GM21717 (cell line): ENCODE results near the gene U2AF1L4.
"Not testable (repeated sequence)": the region's sequence is repeated elsewhere in the genome, so short reads cannot be mapped to it uniquely, and the experiment has no call there.

Experiments used
- ATAC-seq: cut with Tn5 transposase; IDR thresholded peaks from one replicate; pipeline ENCODE4 v1.9.1; 2021; ENCODE audit warnings: mild to moderate bottlenecking, moderate library complexity; ENCODE audit not compliant: unreplicated experiment

The U2AF1L4 gene

DNA sequence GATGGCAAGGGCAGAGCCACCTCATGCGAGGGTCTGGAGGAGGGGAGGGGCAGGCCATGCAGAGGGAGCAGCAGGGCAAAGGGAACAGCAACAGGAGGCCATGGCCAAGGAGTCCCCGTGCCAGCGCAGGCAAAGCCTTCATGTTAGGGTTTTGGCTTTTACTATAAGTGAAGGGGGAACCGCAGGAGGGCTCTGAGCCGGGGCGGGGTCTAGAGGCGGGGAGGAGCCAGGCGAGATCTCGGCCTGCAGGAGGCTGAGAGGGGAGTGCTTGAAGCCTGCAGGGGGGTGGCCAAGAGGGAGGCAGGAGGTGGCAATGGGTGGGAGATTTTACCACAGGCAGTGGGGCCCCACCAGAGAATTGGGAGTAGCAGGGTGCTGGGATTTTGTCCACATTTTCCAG is 36.4 kb upstream of the U2AF1L4 start:
- ATAC-seq = no peak

DNA sequence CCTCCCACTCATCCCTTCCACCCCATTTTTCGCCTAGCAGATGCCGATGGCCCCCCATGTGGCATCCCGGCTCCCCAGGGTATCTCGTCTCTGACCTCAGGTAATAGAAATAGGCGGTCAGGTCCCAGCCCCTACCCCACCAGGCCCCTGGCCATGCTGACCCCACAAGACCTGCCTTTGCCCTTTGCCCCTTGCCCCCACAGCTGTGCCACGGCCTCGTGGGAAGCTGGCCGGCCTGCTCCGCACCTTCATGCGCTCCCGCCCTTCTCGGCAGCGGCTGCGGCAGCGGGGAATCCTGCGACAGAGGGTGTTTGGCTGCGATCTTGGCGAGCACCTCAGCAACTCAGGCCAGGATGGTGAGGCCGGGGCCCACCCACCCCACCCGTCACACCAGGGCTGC is 35.5 kb upstream of the U2AF1L4 start:
- no peak for ATAC-seq

DNA sequence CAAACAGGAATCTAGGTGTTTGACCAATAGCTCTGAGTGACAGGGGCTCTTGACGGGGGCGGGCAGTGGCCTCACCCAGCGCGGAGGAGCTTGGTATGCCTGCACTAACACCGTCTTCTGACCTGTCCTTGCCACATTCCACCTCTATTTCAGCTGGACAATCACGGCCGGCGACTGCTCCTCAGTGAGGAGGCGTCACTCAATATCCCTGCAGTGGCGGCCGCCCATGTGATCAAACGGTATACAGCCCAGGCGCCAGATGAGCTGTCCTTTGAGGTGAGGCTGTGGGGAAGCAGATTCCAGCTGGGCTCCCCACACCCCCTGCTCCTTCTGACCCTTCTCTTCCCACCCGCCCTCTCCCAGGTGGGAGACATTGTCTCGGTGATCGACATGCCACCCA is 34.8 kb upstream of the U2AF1L4 start:
- ATAC-seq = no peak

DNA sequence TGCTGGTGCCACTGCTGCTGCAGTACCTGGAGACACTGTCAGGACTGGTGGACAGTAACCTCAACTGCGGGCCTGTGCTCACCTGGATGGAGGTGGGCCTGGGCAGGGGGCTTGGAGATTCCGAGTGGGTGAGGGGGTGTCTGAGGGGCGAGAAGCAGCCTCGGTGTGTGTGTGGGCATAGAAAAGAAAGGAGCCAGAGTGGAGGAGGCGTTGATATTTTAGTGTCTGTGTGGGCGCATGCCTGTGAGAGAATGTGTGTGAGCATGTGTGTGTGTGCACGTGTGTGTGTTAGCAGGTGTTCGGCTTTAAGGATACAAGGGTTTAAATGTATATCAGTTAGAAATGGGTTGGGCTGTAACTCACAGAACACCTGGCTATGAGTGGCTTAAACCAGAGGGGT is 33.8 kb upstream of the U2AF1L4 start:
- no peak for ATAC-seq

DNA sequence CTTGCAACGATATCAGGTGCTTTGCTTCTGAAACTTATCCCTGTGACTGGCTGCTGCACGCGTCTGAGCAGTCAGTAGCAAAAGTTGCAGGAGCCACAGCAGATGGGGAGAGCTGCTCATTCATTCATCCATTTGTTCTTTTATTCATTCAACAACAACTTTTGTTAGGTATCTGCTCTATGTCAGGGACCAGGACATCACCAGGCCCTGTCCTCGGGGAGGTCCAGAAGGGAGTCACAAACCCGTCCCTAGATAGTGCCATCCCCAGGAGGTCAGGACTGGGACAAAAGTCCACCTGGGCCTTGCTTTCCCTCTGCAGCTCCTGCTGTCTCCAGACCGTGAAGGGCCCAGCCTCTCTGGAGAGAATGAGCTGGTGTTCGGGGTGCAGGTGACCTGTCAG is 32.7 kb upstream of the U2AF1L4 start:
- no peak for ATAC-seq

DNA sequence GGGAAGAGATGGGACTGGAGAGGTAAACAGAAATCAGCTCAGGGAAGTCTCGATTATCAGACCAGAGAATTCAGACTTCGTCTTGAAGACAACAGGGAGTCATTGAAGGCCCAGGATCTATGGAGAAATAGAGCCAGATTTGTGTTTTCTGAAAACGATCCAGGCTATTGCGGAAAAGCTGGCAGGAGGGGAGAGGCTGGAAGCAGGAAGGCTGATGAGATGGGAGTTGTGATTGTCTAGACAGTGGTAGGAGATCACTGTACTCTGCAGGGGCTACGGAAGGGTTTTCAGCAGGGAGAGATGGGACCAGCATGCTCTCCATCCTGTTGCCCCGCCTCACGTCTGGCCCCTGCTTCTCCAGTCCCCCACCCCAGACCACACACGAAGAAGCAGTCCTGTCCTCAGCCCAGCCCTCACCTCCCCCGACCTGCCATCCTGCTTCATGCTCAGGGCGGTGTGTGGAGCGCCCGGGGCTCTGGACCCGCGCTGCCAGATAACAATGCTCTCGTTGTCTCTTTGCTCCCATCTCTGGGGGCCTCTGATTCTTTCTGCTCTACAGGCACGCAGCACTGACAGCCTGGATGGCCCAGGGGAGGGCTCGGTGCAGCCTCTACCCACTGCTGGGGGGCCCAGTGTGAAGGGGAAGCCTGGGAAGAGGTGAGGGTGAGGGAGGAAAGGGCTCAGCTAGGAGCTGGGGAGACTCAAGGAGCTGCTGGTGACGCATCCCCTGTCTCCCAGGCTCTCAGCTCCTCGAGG is 32.0 kb upstream of the U2AF1L4 start:
- ATAC-seq = no peak

DNA sequence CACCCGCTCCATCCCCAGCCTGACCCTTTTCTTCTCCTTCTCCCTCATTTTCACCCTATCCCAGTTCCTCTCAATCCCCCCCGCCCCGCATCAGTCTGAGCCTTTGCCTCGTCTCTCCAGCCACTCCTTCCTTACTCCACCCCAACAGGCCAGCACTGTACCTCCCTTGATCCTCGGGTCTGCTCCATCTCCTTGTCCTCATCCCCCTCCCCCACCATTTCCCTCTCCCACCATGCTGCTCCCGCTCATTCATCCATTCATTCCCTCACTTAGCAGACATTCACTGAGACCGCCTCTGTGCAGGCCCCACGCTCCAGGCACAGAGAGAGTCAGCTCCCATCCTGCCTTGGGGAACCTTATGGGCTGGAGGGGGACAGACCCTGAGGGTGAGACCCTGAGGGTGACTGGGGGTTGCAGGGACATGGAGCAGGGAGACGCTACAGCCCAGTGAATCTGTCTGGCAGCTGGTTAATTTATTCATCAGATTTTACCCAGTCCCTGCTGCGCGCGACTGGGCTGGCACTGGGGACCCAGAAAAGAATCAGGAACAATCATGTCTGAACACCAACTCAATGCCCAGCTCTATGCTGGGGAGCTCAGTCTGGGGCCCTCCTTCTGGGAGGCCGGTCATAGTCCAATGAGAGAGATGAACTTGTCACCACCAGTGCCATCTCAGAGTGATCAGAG is 31.0 kb upstream of the U2AF1L4 start:
- no peak for ATAC-seq

DNA sequence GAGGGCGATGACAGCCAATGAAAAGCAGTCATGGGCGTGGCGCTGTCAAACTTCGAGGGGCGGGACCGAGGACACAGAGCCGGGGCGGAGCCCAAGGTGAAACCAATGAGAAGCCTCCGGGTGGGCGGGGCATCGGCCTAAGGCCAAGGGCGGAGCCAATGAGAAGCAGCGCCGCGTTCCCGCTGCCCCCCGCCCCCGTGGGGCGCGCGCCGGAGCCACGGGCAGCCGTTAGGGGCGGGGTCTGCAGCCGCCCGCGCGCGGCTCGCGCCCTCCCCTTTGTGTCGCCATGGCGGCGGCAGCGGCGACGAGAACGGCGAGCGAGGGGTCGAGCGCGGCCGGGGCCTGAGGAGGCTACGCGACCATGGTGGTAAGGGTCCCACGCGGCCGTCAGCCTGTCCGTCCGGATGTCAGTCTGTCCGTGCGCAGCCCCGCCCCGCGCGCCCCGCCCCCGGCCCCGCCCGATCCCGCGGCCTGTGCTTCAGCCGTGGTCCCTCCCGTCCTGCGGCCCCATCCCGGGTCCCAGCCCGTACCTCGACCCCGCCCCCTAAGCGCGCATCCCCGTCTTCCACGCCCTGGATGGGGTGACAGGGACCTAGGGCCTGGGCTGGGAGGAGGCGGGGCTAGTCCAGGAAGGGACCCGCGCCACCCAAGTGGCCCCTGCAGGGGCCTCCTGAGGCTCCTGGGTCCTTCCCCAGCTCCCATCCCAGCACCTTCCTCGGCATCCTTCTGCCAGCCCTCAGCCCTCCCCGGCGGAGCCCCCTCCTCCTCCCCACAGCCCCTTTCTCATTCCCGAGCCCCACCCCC is 30.3 kb upstream of the U2AF1L4 start, which contains the start of gene ARHGAP33:
Gene ARHGAP33 (plus strand): TSS at position 267 of the 804 bp plus-strand sequence. CDS start 95 bp downstream, at position 362.
- peak; percentile 75 for ATAC-seq

DNA sequence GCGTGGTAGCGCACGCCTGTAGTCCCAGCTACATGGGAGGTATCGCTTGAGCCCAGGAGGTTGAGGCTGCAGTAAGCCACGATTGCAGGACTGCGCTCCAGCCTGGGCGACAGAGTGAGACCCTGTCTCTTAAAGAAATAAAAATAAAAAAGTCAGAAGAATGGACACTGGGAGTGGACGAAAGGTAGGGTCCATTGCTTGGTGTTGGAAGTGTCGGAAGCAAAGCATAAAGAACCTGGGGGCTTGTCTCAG is 29.8 kb upstream of the U2AF1L4 start:
- ATAC-seq = no peak

DNA sequence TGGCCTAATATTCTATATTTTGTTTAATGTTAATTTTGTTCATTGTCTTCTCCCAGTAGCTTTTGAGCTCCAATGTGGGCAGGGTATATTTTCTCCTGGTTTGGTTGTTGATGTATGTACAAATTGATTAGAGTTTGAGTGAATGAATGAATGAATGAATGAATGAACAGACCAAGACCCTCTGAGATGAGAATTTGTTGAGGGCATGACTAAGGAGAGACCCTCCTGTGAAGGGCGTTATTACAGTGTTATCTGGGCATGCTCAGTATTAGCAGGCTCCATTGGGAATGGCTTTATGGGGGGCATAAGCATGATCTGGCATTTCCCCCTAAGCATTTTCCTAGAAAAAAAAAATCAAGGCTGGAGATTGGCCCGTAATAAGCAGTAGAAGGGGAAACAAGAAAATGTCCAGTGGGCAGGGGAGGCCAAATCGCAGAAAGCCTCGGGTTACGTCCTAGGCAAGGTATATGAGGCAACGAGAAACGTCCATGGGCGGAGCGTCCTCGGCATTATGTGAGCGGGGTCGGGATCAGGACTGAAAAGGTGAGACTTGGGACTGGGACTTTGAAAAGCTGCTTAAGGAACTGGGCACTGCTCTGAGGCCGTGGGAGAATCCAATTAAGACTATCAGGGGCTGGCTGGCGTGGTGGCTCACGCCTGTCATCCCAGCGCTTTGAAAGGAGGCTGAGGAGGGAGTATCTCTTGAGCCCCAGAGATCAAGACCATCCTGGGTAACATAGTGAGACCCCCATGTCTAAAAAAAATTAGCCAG is 29.2 kb upstream of the U2AF1L4 start:
- no peak for ATAC-seq

DNA sequence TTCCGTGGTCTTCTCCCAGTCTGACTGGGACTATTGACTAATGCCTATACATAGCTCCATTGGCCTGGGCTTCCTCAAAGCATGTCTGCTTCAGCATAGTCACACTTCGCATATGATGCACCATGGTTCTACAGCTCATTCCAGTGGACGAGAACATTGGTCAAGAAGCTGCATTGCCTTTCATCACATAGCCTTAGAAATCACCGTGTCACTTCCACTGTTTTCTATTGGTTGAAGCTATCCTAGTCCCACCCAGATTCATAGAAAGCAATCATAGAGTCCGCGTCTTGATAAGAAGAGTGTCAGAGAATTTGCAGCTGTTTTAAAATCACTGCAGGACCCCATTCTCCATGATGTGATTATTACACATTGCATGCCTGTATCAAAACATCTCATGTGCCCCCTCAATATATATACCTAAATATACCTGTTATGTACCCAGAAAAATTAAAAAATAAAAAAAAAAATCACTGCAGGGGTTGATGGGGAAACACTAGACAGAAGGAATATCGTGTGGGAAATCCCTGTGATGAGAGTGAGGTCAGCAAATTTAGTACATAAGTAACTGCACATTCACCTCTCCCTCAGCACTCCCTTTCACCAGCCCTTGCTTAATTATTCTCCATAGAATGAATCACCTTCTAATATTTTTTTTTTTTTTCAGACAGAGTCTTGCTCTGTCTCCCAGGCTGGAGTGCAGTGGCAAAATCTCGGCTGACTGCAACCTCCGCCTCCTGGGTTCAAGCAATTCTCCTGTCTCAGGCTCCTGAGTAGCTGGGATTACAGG is 28.0 kb upstream of the U2AF1L4 start:
- no peak for ATAC-seq

DNA sequence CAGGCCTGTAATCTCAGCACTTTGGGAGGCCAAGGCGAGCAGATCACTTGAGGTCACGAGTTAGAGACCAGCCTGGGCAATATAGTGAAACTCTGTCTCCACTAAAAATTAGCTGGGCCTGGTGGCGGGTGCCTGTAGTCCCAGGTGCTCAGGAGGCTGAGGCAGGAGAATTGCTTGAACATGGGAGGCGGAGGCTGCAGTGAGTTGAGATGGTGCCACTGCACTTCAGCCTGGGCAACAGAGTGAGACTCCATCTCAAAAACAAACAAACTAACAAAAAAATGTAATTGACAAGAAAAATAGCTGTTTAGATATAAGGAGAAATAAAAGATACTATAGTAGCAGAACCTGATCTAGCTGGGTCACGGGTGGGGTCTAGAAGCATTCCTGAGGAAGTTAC is 27.1 kb upstream of the U2AF1L4 start:
- ATAC-seq = not testable (repeated sequence)

DNA sequence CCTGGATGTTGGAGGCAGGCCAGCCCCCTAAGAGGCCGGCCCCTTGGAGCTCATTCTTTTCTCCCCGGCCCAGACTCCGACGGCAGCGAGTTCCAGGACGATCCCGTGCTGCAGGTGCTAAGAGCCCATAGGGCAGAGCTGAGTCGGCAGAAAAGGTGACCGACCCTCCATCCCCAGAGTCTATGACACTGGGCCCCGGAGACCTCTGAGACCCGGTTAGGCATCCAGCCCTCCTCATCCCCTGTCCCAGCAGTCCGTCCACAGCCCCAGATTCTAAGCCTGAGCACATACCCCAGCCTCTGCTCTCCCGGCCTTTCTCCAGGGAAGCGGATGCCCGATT is 22.8 kb upstream of the U2AF1L4 start:
- no peak for ATAC-seq

DNA sequence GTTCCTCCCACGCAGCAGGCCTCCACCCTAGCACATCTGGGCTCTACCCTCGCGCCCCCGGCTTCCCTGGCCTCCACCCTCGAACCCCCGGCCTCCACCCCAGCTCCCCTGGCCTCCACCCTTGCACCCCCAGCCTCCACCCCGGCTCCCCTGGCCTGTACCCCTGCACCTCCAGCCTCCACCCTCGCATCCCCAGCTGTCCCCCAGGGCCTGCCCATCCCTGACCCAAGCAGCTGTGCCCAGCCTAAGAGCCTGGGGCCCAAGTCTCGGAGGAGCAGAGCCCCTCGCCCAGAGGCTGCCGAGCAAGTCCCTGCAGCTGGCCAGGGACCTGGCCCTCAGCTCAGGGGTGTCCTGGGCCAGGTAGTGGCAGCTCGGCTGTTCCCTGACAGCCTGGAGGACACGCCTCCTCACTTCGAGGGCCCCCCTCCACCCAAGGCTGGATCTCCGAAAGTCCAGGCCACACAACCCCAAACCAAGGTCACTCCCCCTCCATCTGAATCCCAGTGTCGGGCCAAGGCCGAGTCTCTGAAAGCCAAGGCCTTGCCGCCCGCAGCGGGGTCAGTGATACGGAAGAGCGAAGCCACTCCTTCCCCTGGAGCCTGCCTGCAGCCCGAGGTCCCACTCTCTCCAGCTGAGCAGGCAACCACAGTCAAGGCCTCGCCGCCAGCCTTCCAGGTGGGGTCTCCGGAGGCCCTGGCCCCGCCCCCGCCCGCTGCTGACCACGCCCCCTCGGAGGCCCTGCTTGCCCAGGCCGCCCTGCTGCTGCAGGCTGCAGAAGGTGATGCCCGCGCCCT is 22.3 kb upstream of the U2AF1L4 start:
- ATAC-seq = no peak

DNA sequence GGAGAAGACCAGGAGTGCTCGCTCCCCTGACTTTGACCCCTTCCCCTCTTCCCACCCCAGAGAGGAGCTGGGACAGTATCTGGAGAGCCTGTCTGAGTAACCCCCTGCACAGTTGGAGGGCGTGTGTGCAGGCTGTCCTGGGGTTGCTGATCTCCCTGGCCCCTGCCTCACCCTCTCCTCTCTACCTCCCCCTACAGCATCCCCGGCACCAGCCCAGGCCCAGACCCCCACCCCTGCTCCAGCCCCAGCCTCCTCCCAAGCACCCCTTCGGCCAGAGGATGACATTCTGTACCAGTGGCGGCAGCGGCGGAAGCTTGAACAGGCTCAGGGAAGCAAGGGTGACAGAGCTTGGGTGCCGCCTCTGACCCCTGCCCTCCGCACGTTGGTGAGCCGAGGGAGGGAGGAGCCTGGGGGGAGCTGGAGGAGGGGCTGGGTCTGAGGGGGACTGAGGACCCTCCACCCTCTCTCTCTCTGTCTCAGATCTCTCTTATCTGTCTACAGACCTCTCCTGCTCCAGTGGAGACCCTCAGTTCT is 21.4 kb upstream of the U2AF1L4 start:
- no peak for ATAC-seq

DNA sequence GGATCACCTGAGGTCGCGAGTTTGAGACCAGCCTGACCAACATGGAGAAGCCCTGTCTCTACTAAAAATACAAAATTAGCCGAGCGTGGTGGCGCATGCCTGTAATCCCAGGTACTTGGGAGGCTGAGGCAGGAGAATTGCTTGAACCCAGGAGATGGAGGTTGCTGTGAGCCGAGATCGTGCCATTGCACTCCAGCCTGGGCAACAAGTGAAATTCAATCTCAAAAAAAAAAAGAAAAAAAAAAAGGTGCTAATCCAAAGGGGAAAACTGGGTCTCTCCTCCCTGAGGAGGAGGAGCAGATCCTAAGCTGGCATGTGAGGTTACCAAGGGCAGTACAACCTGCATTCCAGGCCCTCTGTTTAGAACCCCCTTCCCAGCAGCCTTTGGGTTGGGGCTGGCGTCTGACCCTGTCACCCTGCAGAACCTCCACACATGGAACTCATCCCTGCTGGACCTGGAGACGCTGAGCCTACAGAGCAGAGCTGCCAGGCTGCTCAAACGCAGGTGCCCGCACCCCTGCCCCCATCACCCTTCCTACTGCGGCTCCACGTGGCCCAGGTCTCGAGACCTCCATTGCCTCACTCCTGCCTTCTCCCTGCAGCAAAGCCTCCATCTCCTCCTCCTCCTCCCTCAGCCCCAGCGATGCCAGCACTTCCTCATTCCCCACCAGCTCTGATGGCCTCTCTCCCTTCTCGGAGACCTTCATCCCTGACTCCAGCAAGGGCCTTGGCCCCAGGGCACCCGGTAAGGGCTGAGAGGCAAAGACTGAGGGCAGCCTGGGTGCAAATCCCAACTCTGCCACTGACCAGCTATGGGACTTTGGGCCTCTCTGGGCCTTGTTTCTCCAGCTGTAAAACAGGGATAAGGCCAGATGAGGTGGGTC is 19.5 kb upstream of the U2AF1L4 start:
- no peak for ATAC-seq

DNA sequence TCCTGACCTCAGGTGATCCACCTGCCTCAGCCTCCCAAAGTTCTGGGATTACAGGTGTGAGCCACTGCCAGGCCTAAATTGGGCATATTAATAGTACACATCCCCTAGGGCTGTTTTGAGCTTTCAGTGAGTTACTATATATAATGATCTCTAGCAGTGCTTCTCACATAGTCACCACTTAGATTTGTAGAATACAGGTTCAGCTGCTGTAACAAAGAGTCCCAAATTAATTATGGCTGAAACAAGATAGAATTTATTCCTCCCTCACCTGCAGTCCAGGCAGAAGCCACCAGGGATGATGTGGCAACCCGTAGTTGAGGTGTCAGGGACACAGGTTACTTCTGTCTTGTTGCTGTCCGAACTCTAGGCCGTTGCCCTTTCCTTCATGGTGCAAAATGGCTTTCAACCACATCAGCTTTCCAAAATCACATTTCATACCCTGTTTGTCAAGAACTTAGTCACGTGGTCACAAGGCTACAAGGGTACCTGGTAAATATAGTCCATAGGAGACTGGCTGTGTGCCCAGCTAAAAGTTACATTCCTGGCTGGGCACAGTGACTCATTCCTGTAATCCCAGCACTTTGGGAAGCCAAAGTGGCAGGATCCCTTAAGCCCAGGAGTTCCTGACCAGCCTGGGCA is 15.6 kb upstream of the U2AF1L4 start:
- ATAC-seq = no peak

DNA sequence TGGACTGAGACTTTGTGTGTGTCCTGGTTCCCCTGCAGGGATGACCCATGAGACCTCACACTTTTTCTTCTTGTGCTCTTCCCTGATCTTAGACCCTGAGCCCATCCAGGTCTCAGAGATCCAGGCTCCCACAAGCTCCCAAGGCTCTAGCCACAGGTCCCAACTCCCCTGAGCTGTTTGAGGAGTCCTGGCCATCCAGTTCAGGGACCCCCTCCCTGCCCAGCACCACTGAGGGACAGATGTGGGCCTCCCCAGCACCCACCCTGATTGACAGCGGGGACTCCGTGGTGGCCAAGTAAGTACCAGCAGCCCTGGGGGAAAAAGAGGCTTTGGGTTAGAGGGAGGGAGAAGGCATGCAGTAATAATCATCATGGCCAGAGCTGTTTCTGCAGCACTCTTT is 14.5 kb upstream of the U2AF1L4 start:
- ATAC-seq = no peak
